BE2C (cell line): ENCODE results near the gene MMP25. TPM values are rescaled to one million over a fixed set of nuclear protein-coding genes. Genes with fewer than 3 reads are reported as not detected.

Experiments used
- DNase-seq: peaks from one replicate; pipeline ENCODE4 v3.0.0-alpha.2; 2020
- H3K27me3 ChIP-seq: fragments of 250-450 bp; sonication (Bioruptor Pico); 2 replicates; pipeline ENCODE4 v1.5.1; 2020; ENCODE audit warnings: mild to moderate bottlenecking
- H3K36me3 ChIP-seq: fragments of 250-450 bp; sonication (Bioruptor Pico); 2 replicates; pipeline ENCODE4 v1.5.1; 2020; ENCODE audit warnings: mild to moderate bottlenecking
- H3K4me1 ChIP-seq: fragments of 250-450 bp; sonication (Bioruptor Pico); 2 replicates; pipeline ENCODE4 v1.5.1; 2020
- H3K4me3 ChIP-seq: 2 replicates; pipeline ENCODE4 v1.5.1; 2011; ENCODE audit warnings: low read depth, low read length
- H3K9me3 ChIP-seq: fragments of 250-450 bp; sonication (Bioruptor Pico); 2 replicates; pipeline ENCODE4 v1.5.1; 2020
- polyA plus RNA-seq: library from polyadenylated mRNA; unstranded; fragments of >200 nt; gene quantifications from one replicate; pipeline ENCODE4 v1.2.1, GENCODE V29; 2012; ENCODE audit warnings: low read depth, missing spikeins; ENCODE audit not compliant: insufficient read length, insufficient read depth
- TF ChIP-seq, protein P1 (sequence below): IDR thresholded peaks from 2 replicates; pipeline ENCODE4 v1.5.1; 2012; ENCODE audit warnings: mild to moderate bottlenecking, low read depth, low read length

Gene MMP25
- polyA plus RNA-seq, result 0.52 TPM

DNA sequence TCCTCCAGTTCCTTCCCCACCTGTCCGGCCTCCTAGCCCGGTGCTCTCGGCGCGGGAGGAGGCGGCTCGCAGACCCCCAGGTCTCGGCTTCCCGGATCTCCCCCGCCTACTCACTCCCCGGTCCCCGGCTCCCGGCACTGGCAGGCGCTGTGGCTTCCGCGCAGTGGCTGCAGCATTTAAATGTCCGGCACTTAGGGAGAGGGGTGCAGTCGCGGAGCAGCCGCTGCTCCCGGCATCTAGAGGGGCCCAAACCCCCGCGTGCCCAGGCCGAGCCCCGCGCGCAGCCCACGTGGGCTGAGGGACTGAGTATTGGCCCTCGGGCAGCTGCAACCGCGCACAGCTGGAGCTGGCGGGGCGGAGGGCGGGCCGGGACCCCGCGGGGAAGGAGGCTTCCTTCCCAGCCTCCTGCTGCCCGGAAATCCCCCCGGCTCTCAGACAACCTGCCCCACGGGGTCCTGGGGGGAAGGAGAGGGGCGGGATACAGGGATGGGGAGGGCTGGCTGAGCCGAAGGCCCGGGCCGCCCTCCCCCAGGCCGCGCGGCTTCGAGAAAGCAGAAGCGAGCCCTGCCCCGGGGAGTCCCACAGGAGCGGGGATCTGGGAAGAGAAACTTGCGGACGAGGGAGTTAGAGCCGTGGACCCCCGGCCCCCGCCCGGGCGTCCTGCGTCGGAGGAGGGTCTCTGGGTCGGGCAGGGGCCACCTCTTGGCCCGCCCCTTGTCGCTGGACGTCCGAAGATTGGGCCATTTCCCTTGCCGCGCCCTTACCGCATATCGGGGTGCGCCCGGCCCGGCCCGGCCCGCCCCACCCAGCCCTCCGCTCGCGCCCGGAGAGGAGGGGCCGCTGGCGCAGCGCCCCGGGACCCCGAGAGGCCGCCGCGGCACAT lies at the start of gene MMP25:
Gene MMP25 (plus strand): TSS at position 804 of the 883 bp plus-strand sequence. CDS start 357 bp downstream, outside the sequence.
- no peaks in the 10 kb centered on the region for H3K36me3 ChIP-seq
- no peaks in the 10 kb centered on the region for H3K4me1 ChIP-seq
- peaks cover 93% of the 10 kb centered on the region for H3K27me3 ChIP-seq
- H3K9me3 ChIP-seq, result 0 out of 2 replicates have a peak, but pooled peaks cover 3% of the 10 kb centered on the region
- H3K4me3 ChIP-seq, result peak within 1 kb of the TSS; percentile 28; the same call in 1 of the 2 replicates
- TF ChIP-seq, protein P1, sequence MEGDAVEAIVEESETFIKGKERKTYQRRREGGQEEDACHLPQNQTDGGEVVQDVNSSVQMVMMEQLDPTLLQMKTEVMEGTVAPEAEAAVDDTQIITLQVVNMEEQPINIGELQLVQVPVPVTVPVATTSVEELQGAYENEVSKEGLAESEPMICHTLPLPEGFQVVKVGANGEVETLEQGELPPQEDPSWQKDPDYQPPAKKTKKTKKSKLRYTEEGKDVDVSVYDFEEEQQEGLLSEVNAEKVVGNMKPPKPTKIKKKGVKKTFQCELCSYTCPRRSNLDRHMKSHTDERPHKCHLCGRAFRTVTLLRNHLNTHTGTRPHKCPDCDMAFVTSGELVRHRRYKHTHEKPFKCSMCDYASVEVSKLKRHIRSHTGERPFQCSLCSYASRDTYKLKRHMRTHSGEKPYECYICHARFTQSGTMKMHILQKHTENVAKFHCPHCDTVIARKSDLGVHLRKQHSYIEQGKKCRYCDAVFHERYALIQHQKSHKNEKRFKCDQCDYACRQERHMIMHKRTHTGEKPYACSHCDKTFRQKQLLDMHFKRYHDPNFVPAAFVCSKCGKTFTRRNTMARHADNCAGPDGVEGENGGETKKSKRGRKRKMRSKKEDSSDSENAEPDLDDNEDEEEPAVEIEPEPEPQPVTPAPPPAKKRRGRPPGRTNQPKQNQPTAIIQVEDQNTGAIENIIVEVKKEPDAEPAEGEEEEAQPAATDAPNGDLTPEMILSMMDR, result no peak
- DNase-seq, result no peak

DNA sequence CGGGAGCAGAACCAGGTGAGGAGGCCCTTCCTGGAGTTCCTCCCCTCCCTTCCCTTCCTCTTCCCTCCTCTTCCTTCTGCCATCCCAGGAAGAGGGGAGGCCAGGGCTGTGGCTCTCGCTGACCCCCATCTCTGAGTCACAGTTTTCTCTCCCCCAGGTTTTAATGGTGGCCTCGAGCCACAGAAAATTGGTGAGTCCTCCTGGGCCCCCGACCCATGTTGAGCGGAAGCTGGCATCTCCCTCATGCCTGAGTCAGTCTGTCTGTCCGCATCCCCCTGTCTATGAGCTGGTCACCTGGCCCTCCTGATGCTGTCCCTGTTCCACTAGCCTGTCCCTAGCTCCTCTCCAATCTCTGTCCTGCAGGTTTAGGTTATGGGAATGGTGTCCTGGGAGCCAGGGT lies 46.4 kb upstream of the MMP25 start:
- DNase-seq, result no peak
- Histone ChIP-seq H3K4me3 (no peak overlapping the region), H3K36me3 (no peaks in the 10 kb centered on the region), H3K27me3 (peaks cover 2% of the 10 kb centered on the region; the same call in 1 of the 2 replicates), H3K9me3 (no peaks in the 10 kb centered on the region), H3K4me1 (no peaks in the 10 kb centered on the region)
- TF ChIP-seq, protein P1, result no peak

DNA sequence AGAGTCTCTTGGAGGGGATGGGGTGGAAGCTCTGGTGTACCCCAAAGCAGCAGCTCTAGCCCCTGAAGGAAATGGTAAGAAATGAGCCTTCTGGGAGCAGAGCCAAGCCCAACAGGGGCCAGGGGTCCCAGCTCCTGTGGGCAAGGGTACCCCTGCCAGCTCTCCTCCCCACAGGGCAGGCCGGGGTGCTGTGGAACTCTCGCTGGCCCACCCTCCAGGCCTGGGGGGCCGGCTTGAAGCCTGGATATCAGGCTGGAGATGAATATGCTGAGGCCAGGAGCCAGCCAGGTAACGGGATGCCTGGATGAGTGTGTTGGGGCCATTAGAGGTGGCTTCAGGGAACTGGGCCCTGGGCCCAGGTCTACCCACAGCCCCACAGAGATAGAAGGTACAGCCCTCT lies 45.8 kb upstream of the MMP25 start:
- H3K36me3 ChIP-seq, result no peaks in the 10 kb centered on the region
- TF ChIP-seq, protein P1, result no peak
- no peak overlapping the region for H3K4me3 ChIP-seq
- no peaks in the 10 kb centered on the region for H3K4me1 ChIP-seq
- H3K27me3 ChIP-seq, result peaks cover 3% of the 10 kb centered on the region; the same call in 1 of the 2 replicates
- no peak for DNase-seq
- no peaks in the 10 kb centered on the region for H3K9me3 ChIP-seq

GRCh38 chr16:3001316-3001715 lies 45.0 kb upstream of the MMP25 start:
- Histone ChIP-seq H3K4me3 (no peak overlapping the region), H3K4me1 (no peaks in the 10 kb centered on the region), H3K9me3 (no peaks in the 10 kb centered on the region), H3K36me3 (no peaks in the 10 kb centered on the region), H3K27me3 (peaks cover 3% of the 10 kb centered on the region; the same call in 1 of the 2 replicates)
- TF ChIP-seq, protein P1, result no peak
- DNase-seq, result no peak

DNA sequence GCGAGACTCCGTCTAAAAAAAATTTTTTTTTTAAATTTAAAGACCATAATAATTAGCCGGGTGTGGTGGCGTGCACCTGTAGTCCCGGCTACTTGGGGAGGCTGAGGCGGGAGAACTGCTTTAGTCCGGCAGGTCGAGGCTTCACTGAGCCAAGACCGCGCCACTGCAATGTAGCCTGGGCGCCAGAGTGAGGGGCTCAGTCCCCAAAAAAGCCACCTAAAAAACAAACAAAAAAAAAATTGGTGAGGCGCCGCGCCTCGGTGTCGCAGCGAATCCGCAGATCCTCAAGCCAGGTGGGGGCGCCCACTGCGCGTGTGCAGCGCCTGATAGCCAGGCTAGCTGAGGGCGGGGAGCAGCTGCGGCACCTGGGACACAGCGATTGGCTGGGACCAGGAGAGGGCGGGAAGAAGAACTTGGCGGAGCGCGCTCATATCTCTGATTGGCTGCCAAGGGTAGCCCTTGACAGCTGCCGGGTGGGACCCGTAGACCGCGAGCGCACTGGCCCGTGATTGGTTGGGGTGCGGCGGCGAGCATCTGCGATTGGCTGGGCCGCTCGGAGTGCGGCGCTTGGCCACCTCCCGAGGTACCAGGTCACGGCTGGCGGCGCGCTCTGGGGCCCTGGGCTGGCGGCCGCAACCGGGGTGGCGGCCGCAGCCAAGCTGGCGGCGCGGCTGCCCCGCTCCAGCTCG lies 42.6 kb upstream of the MMP25 start:
- TF ChIP-seq, protein P1, result peak; percentile 58
- peaks cover 3% of the 10 kb centered on the region; the same call in 1 of the 2 replicates for H3K27me3 ChIP-seq
- H3K4me1 ChIP-seq, result no peaks in the 10 kb centered on the region
- H3K4me3 ChIP-seq, result no peak overlapping the region
- DNase-seq, result peak; percentile 99
- H3K36me3 ChIP-seq, result no peaks in the 10 kb centered on the region
- H3K9me3 ChIP-seq, result no peaks in the 10 kb centered on the region
